K562 (cell line): ENCODE data around the gene RALGAPB. TPM values are rescaled to one million over a fixed set of nuclear protein-coding genes. Genes with fewer than 3 reads are reported as not detected.

Source experiments
- ATF7 ChIP-seq: fragments of 450-650 bp; IDR thresholded peaks from 2 replicates; pipeline ENCODE4 v1.7.1; 2014; ENCODE audit warnings: mild to moderate bottlenecking, moderate library complexity
- KDM5B ChIP-seq: fragments of 200-600 bp; sonication (generic); IDR thresholded peaks from 2 replicates; pipeline ENCODE4 v1.6.1; 2012; ENCODE audit warnings: low read depth, mild to moderate bottlenecking, moderate library complexity, low read length, control low read depth, inconsistent platforms; ENCODE audit not compliant: insufficient replicate concordance
- KLF13 ChIP-seq: fragments of 450-650 bp; IDR thresholded peaks from 2 replicates; pipeline ENCODE4 v1.6.1; 2016; ENCODE audit warnings: missing genetic modification characterization, low read depth, mild to moderate bottlenecking, missing compliant biosample characterization, moderate library complexity, borderline replicate concordance
- MEF2A ChIP-seq: IDR thresholded peaks from 2 replicates; pipeline ENCODE4 v1.6.1; 2011; ENCODE audit warnings: low read depth, mild to moderate bottlenecking, low read length, moderate library complexity; ENCODE audit not compliant: control insufficient read depth
- MLX ChIP-seq, 2 experiments: fragments of 450-650 bp in 1 of 2; sonication (generic) in 1 of 2; formaldehyde crosslinking; conservative IDR thresholded peaks; 2 replicates each; pipeline versions ENCODE4 v1.4.0 to v1.8.1; 2020 to 2022; ENCODE audit warnings: mild to moderate bottlenecking in 1 of 2, missing genetic modification reagents in 1 of 2
- NCOR1 ChIP-seq: fragments of 450-650 bp; IDR thresholded peaks from 2 replicates; pipeline ENCODE4 v1.6.1; 2016; ENCODE audit warnings: mild to moderate bottlenecking, moderate library complexity
- RREB1 ChIP-seq: fragments of 250-450 bp; sonication (Bioruptor Pico); IDR thresholded peaks from 2 replicates; pipeline ENCODE4 v1.4.0; 2020
- SMAD3 ChIP-seq: fragments of 450-650 bp; formaldehyde crosslinking; conservative IDR thresholded peaks from 2 replicates; pipeline ENCODE4 v1.4.0; 2020; ENCODE audit warnings: mild to moderate bottlenecking
- U2AF2 ChIP-seq: fragments of 200-400 bp; formaldehyde crosslinking; optimal IDR thresholded peaks from 2 replicates; pipeline ENCODE3; 2017; ENCODE audit warnings: low read depth, mild to moderate bottlenecking, low read length
- ZFP91 ChIP-seq: sonication (generic); formaldehyde crosslinking; IDR thresholded peaks from 2 replicates; pipeline ENCODE4 v1.8.0; 2022; ENCODE audit warnings: mild to moderate bottlenecking, missing genetic modification reagents
- ZNF830 ChIP-seq: fragments of 250-450 bp; sonication (Bioruptor Pico); IDR thresholded peaks from 2 replicates; pipeline ENCODE4 v1.5.0; 2021; ENCODE audit warnings: mild to moderate bottlenecking
- polyA plus RNA-seq, 8 experiments: library from polyadenylated mRNA; depleted of rRNA in 4 of 8; stranded (reverse) in 5 of 8; unstranded in 3 of 8; fragments of >200 nt; fragmentation: Nextera tagmentation in 2 of 8; fragmentation: Illumina TruSeq in 1 of 8; extraction: Ambion mirVana in 2 of 8; extraction: Trizol in 1 of 8; gene quantifications; 2 replicates each; pipeline versions ENCODE4 v1.2.1 to v1.2.3, GENCODE V29; 2011 to 2014; ENCODE audit warnings: inconsistent platforms in 1 of 8, missing spikeins in 1 of 8
- total RNA-seq, 7 experiments: library from RNA; depleted of rRNA in 6 of 7; stranded (reverse); fragments of >200 nt in 6 of 7; fragmentation: Illumina TruSeq in 2 of 7; extraction: Trizol in 2 of 7; gene quantifications; 2 replicates each; pipeline versions ENCODE4 v1.2.1 to v1.2.3, GENCODE V29; 2011 to 2021; ENCODE audit warnings: low replicate concordance in 1 of 7
- TF ChIP-seq, protein P1 (sequence below): fragments of 450-650 bp; conservative IDR thresholded peaks from 2 replicates; pipeline ENCODE4 v1.6.1; 2016; ENCODE audit warnings: missing genetic modification characterization, low read depth, mild to moderate bottlenecking, missing compliant biosample characterization, moderate library complexity
- TF ChIP-seq, protein P2 (sequence below), 2 experiments: IDR thresholded peaks in 1 of 2; conservative IDR thresholded peaks in 1 of 2; 2 replicates each; pipeline ENCODE4 v1.6.1; 2016; ENCODE audit warnings: low read depth in 2 of 2, mild to moderate bottlenecking in 1 of 2, missing compliant biosample characterization in 1 of 2, missing genetic modification characterization in 1 of 2, moderate library complexity in 1 of 2

The RALGAPB gene
- total and polyA plus RNA-seq, 9 of the 15 experiments (the other 6 are each of a cell fraction or from before 2014, with no cell fraction given): 4.3 to 25.6 (median 13.6) TPM

- TF ChIP-seq, protein P1, sequence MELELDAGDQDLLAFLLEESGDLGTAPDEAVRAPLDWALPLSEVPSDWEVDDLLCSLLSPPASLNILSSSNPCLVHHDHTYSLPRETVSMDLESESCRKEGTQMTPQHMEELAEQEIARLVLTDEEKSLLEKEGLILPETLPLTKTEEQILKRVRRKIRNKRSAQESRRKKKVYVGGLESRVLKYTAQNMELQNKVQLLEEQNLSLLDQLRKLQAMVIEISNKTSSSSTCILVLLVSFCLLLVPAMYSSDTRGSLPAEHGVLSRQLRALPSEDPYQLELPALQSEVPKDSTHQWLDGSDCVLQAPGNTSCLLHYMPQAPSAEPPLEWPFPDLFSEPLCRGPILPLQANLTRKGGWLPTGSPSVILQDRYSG: no peak
- TF ChIP-seq SMAD3 (CRISPR knock-in tag) (no peak), KLF13 (peak; percentile 42; the same call in 1 of the 2 replicates), U2AF2 (no peak), MEF2A (0 out of 2 replicates have a peak, but pooled peaks have one; percentile 10), ATF7 (peak; percentile 87), NCOR1 (peak; percentile 68), MLX (CRISPR knock-in tag; conservative IDR thresholded peaks at IDR 0.05) (peak in 1 of 2 experiments; percentile 94; a peak in 2 of 4 replicates), ZFP91 (CRISPR knock-in tag) (0 out of 2 replicates have a peak, but pooled peaks have one; percentile 46), RREB1 (CRISPR knock-in tag) (no peak), ZNF830 (CRISPR knock-in tag) (no peak), KDM5B (peak; percentile 98)
- TF ChIP-seq, protein P2, sequence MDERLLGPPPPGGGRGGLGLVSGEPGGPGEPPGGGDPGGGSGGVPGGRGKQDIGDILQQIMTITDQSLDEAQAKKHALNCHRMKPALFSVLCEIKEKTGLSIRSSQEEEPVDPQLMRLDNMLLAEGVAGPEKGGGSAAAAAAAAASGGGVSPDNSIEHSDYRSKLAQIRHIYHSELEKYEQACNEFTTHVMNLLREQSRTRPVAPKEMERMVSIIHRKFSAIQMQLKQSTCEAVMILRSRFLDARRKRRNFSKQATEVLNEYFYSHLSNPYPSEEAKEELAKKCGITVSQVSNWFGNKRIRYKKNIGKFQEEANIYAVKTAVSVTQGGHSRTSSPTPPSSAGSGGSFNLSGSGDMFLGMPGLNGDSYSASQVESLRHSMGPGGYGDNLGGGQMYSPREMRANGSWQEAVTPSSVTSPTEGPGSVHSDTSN (CRISPR knock-in tag; IDR thresholded peaks at IDR 0.05; ENCODE audit: low read depth): no peak
- TF ChIP-seq, protein P2 (tag; conservative IDR thresholded peaks at IDR 0.05; ENCODE audit: low read depth): no peak
These were observed 37.7 kb upstream of the RALGAPB start, which contains the start of gene SNHG17 (continued) for GRCh38 chr20:38434770-38435554.
